Activated T-helper 1 cell treated with Interleukin-2 at 50 U/mL for 16 hours (primary cell): ENCODE data around the gene CFAP251.
"Not testable (repeated sequence)": the region's sequence is repeated elsewhere in the genome, so short reads cannot be mapped to it uniquely, and the experiment has no call there.

Experiments used
- DNase-seq: peaks from one replicate; pipeline ENCODE4 v3.0.0-alpha.2; 2020; ENCODE audit warnings: low read depth

Gene CFAP251, protein sequence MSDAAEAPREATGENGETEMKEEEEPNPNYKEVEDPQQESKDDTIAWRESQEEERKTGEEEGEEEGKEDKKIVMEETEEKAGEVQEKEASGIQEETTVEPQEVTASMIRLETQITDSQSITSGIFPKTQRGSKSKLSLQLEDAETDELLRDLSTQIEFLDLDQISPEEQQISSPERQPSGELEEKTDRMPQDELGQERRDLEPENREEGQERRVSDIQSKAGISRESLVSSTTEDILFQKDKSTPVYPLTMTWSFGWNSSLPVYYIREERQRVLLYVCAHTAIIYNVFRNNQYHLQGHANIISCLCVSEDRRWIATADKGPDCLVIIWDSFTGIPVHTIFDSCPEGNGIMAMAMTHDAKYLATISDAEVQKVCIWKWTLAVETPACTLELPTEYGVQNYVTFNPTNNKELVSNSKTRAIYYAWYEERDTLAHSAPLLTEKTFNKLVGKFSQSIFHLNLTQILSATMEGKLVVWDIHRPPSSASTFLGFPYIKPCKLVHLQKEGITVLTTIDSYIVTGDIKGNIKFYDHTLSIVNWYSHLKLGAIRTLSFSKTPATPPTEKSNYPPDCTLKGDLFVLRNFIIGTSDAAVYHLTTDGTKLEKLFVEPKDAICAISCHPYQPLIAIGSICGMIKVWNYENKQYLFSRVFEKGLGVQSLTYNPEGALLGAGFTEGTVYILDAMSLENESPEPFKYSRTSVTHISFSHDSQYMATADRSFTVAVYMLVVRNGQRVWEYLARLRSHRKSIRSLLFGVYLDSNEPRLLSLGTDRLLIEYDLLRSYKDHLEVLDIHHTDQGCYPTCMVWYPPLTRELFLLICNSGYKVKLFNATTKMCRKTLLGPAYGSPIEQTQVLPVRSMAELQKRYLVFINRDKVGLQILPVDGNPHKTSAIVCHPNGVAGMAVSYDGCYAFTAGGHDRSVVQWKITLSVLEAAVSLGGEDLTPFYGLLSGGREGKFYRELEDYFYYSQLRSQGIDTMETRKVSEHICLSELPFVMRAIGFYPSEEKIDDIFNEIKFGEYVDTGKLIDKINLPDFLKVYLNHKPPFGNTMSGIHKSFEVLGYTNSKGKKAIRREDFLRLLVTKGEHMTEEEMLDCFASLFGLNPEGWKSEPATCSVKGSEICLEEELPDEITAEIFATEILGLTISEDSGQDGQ

DNA sequence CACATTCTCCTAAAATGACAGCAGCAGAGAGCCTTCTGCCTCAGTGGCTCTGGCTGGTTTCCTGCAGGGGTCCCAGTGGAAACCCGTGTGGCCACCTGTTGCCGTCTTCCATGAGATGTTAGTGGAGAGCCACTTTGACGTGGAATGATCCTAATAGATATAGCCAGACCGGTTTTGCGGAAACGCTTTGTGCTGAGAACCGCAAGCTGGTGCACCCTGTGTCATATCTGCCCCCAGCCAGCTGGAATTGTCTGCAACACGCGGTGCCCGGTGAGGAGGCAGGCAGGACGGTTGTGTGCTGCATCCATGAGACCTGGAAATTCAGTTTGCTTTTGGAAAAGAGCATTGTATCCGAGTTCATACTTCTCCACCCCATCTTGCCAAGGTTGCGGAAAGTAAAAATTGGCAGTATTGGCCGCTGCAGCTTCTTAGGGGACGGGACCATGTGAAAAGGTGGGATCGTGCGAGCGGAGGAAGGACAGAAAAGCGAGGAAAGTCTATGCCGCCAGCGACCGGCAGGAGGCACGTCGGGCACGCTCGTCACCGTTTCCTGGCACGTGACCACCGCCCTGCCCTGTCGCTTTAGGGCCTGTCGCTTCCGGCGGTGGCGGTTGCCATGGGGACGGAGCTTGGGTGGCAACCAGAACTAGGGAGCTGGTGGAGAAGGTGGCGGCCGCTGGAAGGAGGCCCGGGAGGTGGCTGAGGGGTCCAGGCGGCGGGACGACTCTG lies at the start of gene CFAP251:
Gene CFAP251 (plus strand): TSS at position 643 of the 729 bp plus-strand sequence. CDS start 2,714 bp downstream, outside the sequence.
- DNase-seq = peak; percentile 93

DNA sequence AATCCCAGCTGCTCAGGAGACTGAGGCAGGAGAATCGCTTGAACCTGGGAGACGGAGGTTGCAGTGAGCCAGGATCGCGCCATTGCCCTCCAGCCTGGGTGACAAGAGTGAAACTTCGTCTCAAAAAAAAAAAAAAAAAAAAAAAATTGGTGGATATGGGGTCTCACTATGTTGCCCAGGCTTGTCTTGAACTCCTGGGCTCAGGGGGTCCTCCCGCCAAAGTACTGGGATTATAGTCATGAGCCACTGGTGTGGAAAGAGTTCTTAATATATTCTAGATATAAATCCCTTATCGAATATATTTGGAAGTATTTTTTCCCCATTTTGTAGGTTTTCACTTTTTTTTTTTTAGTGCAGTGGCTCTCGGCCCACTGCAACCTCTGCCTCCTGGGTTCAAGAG lies 49.2 kb upstream of the CFAP251 start:
- DNase-seq = not testable (repeated sequence)

DNA sequence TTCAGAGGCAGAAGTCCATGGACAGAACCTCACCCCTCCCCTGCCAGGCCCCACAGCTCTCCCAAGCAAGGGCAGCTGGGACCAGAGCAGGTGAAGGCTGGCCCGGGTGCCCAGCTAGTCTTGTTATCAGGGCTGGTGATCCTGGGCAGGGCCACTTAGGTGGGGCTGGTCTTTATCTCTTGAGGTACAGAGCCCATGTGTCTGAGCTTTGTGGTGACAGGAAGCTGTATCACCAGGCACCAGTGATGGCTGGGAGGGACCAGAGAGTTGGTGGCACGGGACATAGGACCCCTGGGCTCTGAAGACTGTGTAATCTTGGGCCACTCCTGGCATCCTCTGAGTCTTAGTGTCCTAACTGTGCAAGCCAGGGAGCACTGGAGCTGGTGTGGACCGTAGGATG lies 46.9 kb upstream of the CFAP251 start:
- no peak for DNase-seq

DNA sequence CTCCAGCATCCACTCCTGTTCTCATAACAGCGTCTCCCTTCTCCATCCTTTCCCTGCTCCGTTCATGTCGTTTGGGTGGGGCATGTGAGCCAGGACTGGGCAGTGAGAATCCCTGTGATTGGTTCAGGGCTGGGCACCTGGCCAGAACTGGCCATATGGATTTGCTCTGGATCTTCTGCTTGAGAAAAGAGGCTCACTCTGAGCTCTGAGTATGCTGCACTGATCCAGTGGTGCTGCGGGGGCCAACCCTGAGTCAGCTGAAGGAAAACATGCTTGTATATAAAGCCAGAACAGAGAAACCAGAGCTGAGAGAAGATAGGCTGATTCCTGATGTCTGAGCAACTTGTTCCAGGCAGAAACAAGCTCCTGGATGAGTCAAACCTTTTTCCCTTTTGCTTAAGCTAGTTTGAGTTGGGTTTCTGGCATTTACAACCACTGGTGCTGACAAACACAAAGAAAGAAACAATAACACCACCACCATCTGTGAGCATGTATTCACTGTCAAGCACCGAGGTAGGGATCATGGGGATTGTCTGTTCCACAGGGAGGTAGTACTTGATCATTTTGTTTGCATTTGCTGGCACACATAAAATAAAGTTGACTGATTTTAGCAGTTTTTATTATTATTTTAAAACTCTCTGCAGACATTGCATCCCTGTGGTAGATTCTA lies 45.7 kb upstream of the CFAP251 start:
- DNase-seq = no peak

DNA sequence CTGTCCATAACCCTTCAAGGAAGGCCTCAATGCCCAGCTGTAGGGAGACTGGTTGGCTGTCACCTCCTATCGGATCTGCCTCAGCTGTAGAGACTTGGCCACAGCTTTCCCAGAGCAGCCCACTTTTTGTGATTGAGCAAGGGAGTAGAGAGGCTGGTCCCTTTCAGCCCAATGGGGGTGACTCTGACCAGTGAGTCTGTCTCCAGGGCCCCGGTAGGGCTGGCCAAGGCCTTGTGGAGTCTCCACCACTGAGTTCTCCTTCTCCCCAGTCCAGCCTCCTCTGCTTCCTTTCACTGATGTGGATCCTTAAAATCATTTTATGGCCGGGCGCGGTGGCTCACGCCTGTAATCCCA lies 45.2 kb upstream of the CFAP251 start:
- no peak for DNase-seq

DNA sequence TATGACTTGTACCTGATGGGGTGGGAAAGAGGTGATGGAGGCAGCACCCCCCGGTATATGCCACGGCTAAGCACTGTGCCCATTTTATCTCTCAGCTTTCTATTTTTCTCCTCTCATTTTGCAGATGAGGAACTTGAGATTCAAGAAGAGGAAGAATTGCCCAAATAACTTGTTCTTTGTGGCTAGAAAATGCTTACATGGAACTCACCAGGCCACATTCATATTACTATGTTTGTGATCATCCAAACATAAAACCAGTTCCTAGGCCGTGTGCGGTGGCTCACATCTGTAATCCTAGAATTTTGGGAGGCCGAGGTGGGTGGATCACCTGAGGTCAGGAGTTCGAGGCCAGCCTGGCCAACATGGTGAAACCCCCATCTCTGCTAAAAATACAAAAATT lies 44.3 kb upstream of the CFAP251 start:
- no peak for DNase-seq

DNA sequence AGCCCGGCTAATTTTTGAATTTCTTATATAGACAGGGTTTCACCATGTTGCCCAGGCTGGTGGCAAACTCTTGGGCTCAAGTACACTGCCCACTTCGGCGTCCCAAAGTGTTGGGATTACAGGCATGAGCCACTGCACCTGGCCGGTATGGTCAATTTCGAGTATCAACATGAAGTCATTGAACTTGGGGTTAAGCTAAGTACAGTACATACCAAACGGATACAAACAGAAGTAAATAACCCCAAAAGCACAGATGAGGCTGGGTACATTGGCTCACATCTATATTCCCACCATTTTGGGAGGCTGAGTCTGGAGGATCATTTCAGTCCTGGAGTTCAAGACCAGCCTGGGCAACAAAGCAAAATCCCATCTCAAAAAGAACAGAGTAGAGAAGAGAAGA lies 42.8 kb upstream of the CFAP251 start:
- no peak for DNase-seq

DNA sequence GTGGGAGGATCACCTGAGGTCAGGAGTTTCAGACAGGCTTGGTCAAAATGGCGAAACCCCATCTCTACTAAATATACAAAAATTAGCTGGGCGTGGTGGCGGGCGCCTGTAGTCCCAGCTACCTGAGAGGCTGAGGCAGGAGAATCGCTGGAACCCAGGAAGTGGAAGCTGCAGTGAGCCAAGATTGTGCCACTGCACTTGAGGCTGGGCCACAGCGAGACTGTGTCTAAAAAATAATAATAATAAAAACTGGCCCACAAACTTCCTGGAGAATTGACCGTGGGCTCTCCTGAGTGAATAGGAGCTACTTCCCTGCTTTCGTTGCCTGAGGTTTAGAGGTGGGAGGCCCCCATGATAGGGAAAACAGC lies 42.3 kb upstream of the CFAP251 start:
- not testable (repeated sequence) for DNase-seq

DNA sequence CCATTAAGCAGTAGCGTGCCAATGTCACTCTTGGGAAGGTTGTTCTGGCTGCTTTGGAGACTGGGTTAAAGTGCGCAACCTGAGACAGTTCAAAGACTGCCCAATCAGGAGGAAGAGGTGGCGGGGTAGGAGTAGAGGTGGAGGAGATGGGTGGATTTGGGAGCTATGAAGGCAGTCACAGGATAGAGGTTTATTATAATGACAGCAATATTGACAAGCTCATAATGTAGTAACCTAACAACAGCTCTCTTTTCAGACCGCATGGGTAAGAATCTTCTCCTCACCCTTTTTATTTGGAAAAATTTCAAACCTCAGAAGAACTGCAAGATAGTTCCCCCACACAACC lies 35.1 kb upstream of the CFAP251 start:
- no peak for DNase-seq

DNA sequence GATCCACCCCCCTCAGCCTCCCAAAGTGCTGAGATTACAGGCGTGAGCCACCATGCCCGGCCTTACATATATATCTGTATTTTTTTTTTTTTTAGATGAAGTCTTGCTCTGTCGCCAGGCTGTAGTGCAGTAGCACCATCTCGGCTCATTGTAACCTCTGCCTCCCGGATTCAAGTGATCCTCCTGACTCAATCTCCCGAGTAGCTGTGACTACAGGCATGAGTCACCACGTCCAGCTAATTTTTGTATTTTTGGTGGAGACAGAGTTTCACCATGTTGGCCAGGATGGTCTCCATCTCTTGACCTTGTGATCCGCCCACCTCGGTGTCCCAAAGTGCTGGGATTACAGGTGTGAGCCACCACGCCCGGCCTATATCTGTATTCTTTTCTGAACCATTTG lies 33.3 kb upstream of the CFAP251 start:
- DNase-seq = not testable (repeated sequence)

DNA sequence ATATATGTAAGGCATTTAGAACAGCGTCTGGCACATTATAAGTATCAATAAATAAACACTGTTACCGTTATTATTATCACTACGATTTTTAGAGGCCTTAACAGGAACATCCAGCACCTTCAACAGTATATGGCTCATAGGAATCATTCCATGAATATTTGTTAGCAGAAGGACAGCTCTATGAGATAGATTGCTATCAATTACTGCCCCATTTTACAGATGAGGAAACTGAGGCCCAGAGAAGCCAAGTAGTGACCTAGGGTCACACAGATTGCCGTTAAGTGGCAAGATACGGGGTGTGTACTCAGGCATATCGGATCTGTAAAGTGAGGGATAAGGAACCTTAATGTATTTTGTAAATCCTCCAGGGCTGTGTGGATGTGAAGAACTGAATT lies 30.3 kb upstream of the CFAP251 start:
- no peak for DNase-seq

DNA sequence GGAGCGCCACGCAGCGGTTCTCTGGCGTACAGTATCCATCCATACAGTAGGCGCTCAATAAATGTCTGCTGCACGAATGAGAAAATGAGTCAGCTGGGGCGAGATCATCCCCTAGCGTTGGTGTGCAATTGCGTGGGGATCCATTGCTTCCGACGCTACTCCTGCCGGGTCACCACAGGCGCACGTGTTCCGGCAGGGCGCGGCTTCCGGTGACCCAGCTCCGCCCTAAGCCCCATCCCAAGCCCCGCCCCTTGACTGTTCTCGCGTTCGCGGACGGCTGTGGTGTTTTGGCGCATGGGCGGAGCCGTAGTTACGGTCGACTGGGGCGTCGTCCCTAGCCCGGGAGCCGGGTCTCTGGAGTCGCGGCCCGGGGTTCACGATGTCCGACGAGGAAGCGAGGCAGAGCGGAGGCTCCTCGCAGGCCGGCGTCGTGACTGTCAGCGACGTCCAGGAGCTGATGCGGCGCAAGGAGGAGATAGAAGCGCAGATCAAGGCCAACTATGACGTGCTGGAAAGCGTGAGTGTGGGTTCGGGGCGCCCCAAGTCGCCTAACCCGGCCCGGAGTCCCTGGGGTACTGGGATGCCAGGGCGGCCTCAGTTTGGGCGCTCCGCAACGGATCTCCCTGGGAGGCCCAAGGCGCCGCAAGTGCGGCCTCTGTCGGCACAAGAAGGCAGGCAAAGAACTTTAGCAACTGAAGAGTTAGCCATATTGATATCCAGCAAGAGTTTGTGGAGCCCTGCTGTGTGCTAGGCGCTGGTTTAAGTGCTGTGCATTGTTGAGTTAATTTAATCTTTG lies 29.7 kb upstream of the CFAP251 start, which contains the start of gene PSMD9:
Gene PSMD9 (plus strand): TSS at position 313 of the 796 bp plus-strand sequence. CDS start 67 bp downstream, at position 380.
- DNase-seq = peak; percentile 97

DNA sequence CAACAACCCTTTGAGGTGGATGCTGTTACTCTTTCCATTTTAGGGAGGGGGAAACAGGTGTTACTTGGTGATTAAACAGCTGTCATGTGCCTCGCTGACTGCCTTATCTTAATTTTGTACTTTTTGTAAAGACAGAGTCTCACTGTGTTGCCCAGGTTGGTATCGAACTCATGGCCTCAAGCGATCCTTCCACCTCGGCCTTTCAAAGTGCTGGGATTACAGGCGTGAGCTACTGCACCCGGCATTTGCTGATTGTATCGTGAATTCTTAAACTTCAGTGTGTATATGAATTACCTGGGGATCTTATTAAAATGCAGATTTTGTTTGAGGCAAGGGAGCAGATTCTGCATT lies 29.1 kb upstream of the CFAP251 start:
- DNase-seq = no peak

DNA sequence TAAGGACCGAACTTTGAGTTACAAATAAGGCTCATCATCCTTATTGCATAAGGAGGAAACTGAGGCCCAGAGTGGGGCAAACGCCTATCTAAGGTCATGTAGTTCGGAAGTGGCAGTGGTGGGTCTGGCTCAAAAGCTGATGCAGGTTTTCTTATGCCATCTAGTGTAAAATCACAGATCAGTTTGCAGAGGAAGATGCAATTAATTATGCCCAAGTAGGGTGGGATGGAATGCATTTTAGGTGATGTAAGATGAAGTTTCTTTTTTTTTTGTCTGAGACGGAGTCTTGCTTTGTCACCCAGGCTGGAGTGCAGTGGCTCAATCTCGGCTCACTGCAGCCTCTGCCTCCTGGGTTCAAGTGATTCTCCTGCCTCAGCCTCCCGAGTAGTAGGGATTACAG lies 28.7 kb upstream of the CFAP251 start:
- not testable (repeated sequence) for DNase-seq

DNA sequence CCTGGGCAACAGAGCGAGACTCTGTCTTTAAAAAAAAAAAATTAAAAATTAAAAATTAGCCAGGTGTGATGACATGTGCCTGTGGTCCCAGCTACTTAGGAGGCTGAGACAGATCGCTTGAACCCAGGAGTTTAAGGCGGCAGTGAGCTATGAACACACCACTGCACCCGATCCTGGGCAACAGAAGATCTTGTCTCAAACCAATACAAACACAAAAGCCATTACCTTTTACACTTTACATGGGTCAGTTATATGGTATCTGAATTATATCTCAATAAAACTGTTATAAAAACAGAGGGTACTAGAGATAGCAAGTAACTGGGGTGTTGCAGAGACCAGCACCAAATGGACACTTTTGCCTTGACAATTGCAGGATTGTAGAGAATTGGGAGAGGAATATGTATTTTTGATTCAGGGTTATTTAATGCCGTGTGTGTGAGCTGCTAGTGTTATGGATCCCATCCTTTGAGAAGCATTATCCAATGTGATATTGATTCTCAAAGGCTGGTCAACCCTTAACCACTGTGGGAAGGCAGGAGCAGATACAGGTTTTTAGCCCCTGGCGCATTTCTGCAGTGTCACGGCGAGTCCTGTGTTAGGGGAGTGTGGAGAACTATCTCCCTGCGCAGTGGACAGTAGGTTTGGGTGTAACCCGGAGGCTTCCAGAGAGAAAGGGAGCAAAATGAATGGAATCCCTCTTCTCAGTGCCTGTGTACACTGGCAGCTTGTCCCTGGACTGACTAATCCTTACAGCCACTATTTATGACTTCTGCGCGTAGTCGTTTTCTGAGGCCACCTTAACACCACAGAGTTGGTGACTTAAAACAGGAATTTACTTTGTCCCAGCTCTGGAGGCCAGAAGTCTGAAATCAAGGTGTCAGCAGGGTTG lies 25.5 kb upstream of the CFAP251 start:
- DNase-seq = no peak

DNA sequence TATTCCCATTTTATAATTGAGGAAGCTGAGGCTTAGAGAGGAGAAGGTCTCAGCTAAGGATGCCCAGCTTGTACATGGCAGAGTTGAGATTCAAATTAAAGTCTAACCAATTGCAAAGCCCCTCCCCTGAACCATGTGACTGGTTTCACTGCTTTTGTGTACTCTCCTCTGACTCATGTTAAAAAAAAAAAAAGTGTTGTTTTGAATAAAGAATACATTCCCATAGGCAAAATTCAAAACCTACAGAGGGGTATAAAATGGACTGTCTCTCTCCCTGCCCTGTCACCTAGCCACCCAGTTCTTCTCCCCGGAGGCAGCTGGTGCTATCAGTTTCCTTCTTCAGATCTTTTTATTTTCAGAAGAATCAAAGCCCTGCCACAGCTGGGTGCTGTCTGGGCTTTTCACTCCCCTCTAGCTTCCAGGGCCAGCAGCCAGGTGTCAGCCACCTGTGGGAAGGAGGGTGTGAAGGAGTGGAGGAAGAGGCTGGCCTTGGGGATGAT lies 24.4 kb upstream of the CFAP251 start:
- no peak for DNase-seq

DNA sequence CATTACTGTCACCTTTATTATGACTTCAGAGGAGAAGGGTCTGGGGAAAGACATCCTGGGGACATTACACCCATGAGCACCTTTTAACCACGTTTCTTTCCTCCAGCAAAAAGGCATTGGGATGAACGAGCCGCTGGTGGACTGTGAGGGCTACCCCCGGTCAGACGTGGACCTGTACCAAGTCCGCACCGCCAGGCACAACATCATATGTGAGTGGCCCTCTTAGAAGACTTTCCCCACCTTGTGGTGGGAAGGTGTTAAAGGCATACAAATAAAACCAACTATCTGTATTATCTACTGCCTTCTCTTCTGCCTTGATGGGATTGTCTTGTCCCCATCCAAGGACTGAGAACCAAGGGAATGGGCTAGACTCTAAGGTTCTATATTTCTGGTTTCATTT lies 23.8 kb upstream of the CFAP251 start:
- no peak for DNase-seq

DNA sequence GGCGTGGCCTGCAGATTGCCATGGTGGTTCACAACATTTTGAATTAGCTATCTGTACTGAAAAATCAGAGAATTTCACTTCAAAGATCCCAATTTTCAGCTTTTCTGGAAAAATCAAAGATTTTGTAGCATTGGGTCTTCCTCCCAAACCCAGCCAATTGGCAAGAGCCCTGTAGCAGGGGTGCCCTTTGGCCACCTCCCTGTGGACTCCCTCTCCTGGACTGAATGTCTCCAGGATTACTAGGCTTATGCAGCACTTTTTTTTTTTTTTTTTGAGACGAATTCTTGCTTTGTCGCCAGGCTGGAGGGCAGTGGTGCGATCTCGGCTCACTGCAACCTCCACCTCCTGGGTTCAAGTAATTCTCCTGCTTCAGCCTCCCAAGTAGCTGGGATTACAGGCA lies 20.1 kb upstream of the CFAP251 start:
- DNase-seq = no peak

DNA sequence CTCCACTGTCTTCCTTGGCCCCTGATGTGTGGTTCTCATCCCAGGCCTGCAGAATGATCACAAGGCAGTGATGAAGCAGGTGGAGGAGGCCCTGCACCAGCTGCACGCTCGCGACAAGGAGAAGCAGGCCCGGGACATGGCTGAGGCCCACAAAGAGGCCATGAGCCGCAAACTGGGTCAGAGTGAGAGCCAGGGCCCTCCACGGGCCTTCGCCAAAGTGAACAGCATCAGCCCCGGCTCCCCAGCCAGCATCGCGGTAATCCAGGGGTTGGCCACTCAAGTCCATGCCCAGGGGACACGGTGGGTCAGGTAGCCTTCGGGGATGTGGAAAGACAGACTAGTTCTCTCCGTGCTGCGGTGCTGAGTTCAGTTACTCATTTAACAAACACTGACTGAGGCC lies 18.8 kb upstream of the CFAP251 start:
- DNase-seq = no peak

DNA sequence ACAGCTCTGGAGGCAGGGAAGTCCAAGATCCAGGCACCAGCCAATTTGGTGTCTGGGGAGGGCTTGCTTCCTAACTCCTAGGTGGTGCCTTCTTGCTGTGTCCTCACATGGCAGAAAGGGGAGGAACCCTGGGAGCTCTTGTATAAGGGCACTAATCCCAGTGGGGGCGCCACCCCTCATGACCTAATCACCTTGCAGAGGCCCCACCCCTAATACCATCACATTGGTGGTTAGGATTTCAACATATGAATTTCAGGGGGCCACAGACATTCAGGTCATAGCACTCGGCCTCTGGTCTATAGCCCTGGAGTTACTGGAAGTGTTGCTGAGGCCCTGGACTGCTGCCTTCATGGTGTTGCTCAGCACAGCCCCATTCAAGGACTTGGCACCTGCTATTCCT lies 15.2 kb upstream of the CFAP251 start:
- no peak for DNase-seq
